HepG2 (cell line): ENCODE data around the gene MRPL58. TPM values are rescaled to one million over a fixed set of nuclear protein-coding genes. Genes with fewer than 3 reads are reported as not detected.

Experiments used
- ARID3A ChIP-seq: IDR thresholded peaks from 2 replicates; pipeline ENCODE4 v1.6.1; 2012; ENCODE audit warnings: low read depth, low read length, improper control_type of control experiment
- ATAD3A ChIP-seq: sonication (generic); formaldehyde crosslinking; IDR thresholded peaks from 2 replicates; pipeline ENCODE4 v1.4.0; 2020; ENCODE audit warnings: missing genetic modification reagents
- ATF2 ChIP-seq: sonication (generic); formaldehyde crosslinking; IDR thresholded peaks from 2 replicates; pipeline ENCODE4 v1.4.0; 2020; ENCODE audit warnings: missing genetic modification reagents
- CBX1 ChIP-seq: IDR thresholded peaks from one replicate; pipeline ENCODE4 v1.6.1; 2016; ENCODE audit warnings: antibody characterized with exemption, low read depth
- DMTF1 ChIP-seq: sonication (generic); formaldehyde crosslinking; IDR thresholded peaks from 2 replicates; pipeline ENCODE4 v1.4.0; 2020; ENCODE audit warnings: mild to moderate bottlenecking, missing genetic modification reagents
- MNT ChIP-seq: fragments of 450-650 bp; IDR thresholded peaks from 2 replicates; pipeline ENCODE4 v1.6.1; 2016
- MXD4 ChIP-seq: IDR thresholded peaks from 2 replicates; pipeline ENCODE4 v1.6.1; 2016; ENCODE audit warnings: mild to moderate bottlenecking, missing biosample characterization, missing genetic modification reagents
- NCOA5 ChIP-seq: sonication (generic); formaldehyde crosslinking; IDR thresholded peaks from 2 replicates; pipeline ENCODE4 v1.4.0; 2020; ENCODE audit warnings: missing genetic modification reagents
- PRDM4 ChIP-seq: sonication (generic); formaldehyde crosslinking; IDR thresholded peaks from 2 replicates; pipeline ENCODE4 v1.9.0; 2021; ENCODE audit warnings: missing genetic modification reagents, borderline replicate concordance
- SP1 ChIP-seq, 2 experiments: fragments of 450-650 bp in 1 of 2; sonication (generic) in 1 of 2; formaldehyde crosslinking in 1 of 2; IDR thresholded peaks; 2 replicates each; pipeline versions ENCODE4 v1.4.0 to v1.6.1; 2016 to 2020; ENCODE audit warnings: missing genetic modification reagents in 1 of 2
- TBP ChIP-seq: sonication (generic); formaldehyde crosslinking; IDR thresholded peaks from 2 replicates; pipeline ENCODE4 v1.5.0; 2020; ENCODE audit warnings: missing genetic modification reagents
- ZFYVE20 ChIP-seq: sonication (generic); formaldehyde crosslinking; IDR thresholded peaks from 2 replicates; pipeline ENCODE4 v1.8.0; 2023; ENCODE audit warnings: low read depth, mild to moderate bottlenecking, moderate library complexity, missing genetic modification reagents, borderline replicate concordance
- ZNF263 ChIP-seq: sonication (generic); formaldehyde crosslinking; IDR thresholded peaks from 2 replicates; pipeline ENCODE4 v1.4.0; 2020; ENCODE audit warnings: missing genetic modification reagents
- ZNF414 ChIP-seq: sonication (generic); formaldehyde crosslinking; IDR thresholded peaks from 2 replicates; pipeline ENCODE4 v1.5.0; 2020; ENCODE audit warnings: missing genetic modification reagents
- ZNF691 ChIP-seq: sonication (generic); formaldehyde crosslinking; IDR thresholded peaks from 2 replicates; pipeline ENCODE4 v1.4.0; 2020; ENCODE audit warnings: missing genetic modification reagents, low read depth, mild to moderate bottlenecking, borderline replicate concordance
- ZNF83 ChIP-seq: sonication (generic); formaldehyde crosslinking; IDR thresholded peaks from 2 replicates; pipeline ENCODE4 v1.4.0; 2020; ENCODE audit warnings: missing genetic modification reagents, mild to moderate bottlenecking, borderline replicate concordance
- ZNF879 ChIP-seq: sonication (generic); formaldehyde crosslinking; IDR thresholded peaks from 2 replicates; pipeline ENCODE4 v1.8.1; 2023; ENCODE audit warnings: missing genetic modification reagents
- polyA plus RNA-seq, 8 experiments: library from polyadenylated mRNA; depleted of rRNA in 3 of 8; stranded (reverse) in 7 of 8; unstranded in 1 of 8; fragments of >200 nt; fragmentation: Illumina TruSeq in 4 of 8; extraction: Trizol in 4 of 8; gene quantifications; 2 replicates each; pipeline versions ENCODE4 v1.2.1 to v1.2.3, GENCODE V29; 2011 to 2016; ENCODE audit warnings: low read depth in 4 of 8, missing spikeins in 1 of 8, mixed read lengths in 1 of 8; ENCODE audit not compliant: insufficient read depth in 1 of 8
- total RNA-seq, 5 experiments: library from RNA; depleted of rRNA; stranded (reverse); fragments of >200 nt; fragmentation: Illumina TruSeq; extraction: Trizol; gene quantifications; 2 replicates each; pipeline ENCODE4 v1.2.3, GENCODE V29; 2016; ENCODE audit warnings: low read depth in 1 of 5

The MRPL58 gene
- total and polyA plus RNA-seq, 2 of the 13 experiments (the other 11 are each of a cell fraction or from before 2014, with no cell fraction given), result 44.9 to 68.9 TPM

GRCh38 chr17:74981979-74982662, 30.3 kb upstream of the MRPL58 start (continued):
- TF ChIP-seq ZNF414 (CRISPR knock-in tag) (peak; percentile 91), DMTF1 (CRISPR knock-in tag) (no peak; the same call in 1 of the 2 replicates), ZNF263 (CRISPR knock-in tag) (0 out of 2 replicates have a peak, but pooled peaks have one; percentile 31), ZNF83 (CRISPR knock-in tag) (0 out of 2 replicates have a peak, but pooled peaks have one; percentile 57), ZFYVE20 (CRISPR knock-in tag) (peak; percentile 77; the same call in 1 of the 2 replicates), ARID3A (no peak), MNT (no peak), ATAD3A (CRISPR knock-in tag) (no peak), ZNF691 (CRISPR knock-in tag) (peak; percentile 96), PRDM4 (CRISPR knock-in tag) (no peak), ZNF879 (peak; percentile 87; the same call in 1 of the 2 replicates), TBP (CRISPR knock-in tag) (no peak), ATF2 (CRISPR knock-in tag) (peak; percentile 57; the same call in 1 of the 2 replicates), SP1 (IDR thresholded peaks at IDR 0.05) (no peak), SP1 (CRISPR knock-in tag; IDR thresholded peaks at IDR 0.05) (peak; percentile 79), MXD4 (peak; percentile 80; the same call in 1 of the 2 replicates), NCOA5 (no peak), CBX1 (peak; percentile 76)
